Measurements from ENCODE around the gene GRIK4. TPM values are rescaled to one million over a fixed set of nuclear protein-coding genes. Genes with fewer than 3 reads are reported as not detected.

The GRIK4 gene
- total and polyA plus RNA-seq, 4 donors = 0.41 to 4.9 (median 1.7) TPM

GRCh38 chr11:120667281-120667680 lies 155.7 kb downstream of the GRIK4 start:
- no peak for TF ChIP-seq CTCF (IDR thresholded peaks at IDR 0.05; ENCODE audit: control extremely low read depth, extremely low read depth)
- no peak for ATAC-seq (ENCODE audit: insufficient read depth, low FRiP score)
- Histone ChIP-seq H3K27ac (ENCODE audit: low read depth in 1 of 2, low read length in 1 of 2) (no peak overlapping the region), H3K9ac (ENCODE audit: insufficient read depth in 1 of 2, low read length in 2 of 2) (no peak overlapping the region), H3K36me3 (ENCODE audit: control insufficient read depth in 4 of 4, insufficient read depth in 4 of 4, low read length in 4 of 4) (no peaks in the 10 kb centered on the region), H3K9me3 (ENCODE audit: control insufficient read depth in 4 of 4, insufficient read depth in 3 of 4, low read length in 3 of 4) (no peaks in the 10 kb centered on the region), H3K4me1 (ENCODE audit: control insufficient read depth in 5 of 5, insufficient read depth in 5 of 5, low read length in 5 of 5) (no peaks in the 10 kb centered on the region), H3K4me3 (no peak overlapping the region), H3K27me3 (ENCODE audit: control insufficient read depth in 3 of 3, insufficient read depth in 3 of 3, low read length in 2 of 3) (peaks cover 0 to 19% (median 0%) of the 10 kb centered on the region in 3 donors)
- WGBS, 2 donors = 52 to 55% methylated on average over 14 of the region's 14 CpGs
- DNase-seq = no peak

- no peak for TF ChIP-seq CTCF (IDR thresholded peaks at IDR 0.05; ENCODE audit: control extremely low read depth, extremely low read depth)
- no peak for DNase-seq
- no peaks in the 10 kb centered on the region for H3K36me3 ChIP-seq (ENCODE audit: control insufficient read depth in 4 of 4, insufficient read depth in 4 of 4, low read length in 4 of 4)
- H3K9ac ChIP-seq (ENCODE audit: insufficient read depth in 1 of 2, low read length in 2 of 2) = no peak overlapping the region
- H3K4me1 ChIP-seq (ENCODE audit: control insufficient read depth in 5 of 5, insufficient read depth in 5 of 5, low read length in 5 of 5) = no peaks in the 10 kb centered on the region
- no peaks in the 10 kb centered on the region for H3K9me3 ChIP-seq (ENCODE audit: control insufficient read depth in 4 of 4, insufficient read depth in 3 of 4, low read length in 3 of 4)
- H3K4me3 ChIP-seq = no peak overlapping the region
- WGBS, 2 donors = 91 to 100% methylated on average over 1 of the region's 1 CpG
- H3K27me3 ChIP-seq (ENCODE audit: control insufficient read depth in 3 of 3, insufficient read depth in 3 of 3, low read length in 2 of 3) = peaks cover 0 to 19% (median 0%) of the 10 kb centered on the region in 3 donors
- H3K27ac ChIP-seq (ENCODE audit: low read depth in 1 of 2, low read length in 1 of 2) = no peak overlapping the region
- ATAC-seq (ENCODE audit: insufficient read depth, low FRiP score) = no peak
Measured at GRCh38 chr11:120667934-120668333, 156.4 kb downstream of the GRIK4 start.

- Histone ChIP-seq H3K9ac (ENCODE audit: insufficient read depth in 1 of 2, low read length in 2 of 2) (no peak overlapping the region), H3K4me1 (ENCODE audit: control insufficient read depth in 5 of 5, insufficient read depth in 5 of 5, low read length in 5 of 5) (no peaks in the 10 kb centered on the region), H3K9me3 (ENCODE audit: control insufficient read depth in 4 of 4, insufficient read depth in 3 of 4, low read length in 3 of 4) (no peaks in the 10 kb centered on the region), H3K4me3 (no peak overlapping the region), H3K36me3 (ENCODE audit: control insufficient read depth in 4 of 4, insufficient read depth in 4 of 4, low read length in 4 of 4) (no peaks in the 10 kb centered on the region), H3K27ac (ENCODE audit: low read depth in 1 of 2, low read length in 1 of 2) (no peak overlapping the region), H3K27me3 (ENCODE audit: control insufficient read depth in 3 of 3, insufficient read depth in 3 of 3, low read length in 2 of 3) (peaks cover 0 to 18% (median 0%) of the 10 kb centered on the region in 3 donors)
- no peak for TF ChIP-seq CTCF (IDR thresholded peaks at IDR 0.05; ENCODE audit: control extremely low read depth, extremely low read depth)
- ATAC-seq (ENCODE audit: insufficient read depth, low FRiP score) = no peak
- no peak for DNase-seq
- 79 to 84% methylated on average over 4 of the region's 4 CpGs for WGBS, 2 donors
Measured at GRCh38 chr11:120668537-120668936, 157.0 kb downstream of the GRIK4 start.

- no peak overlapping the region for H3K27ac ChIP-seq (ENCODE audit: low read depth in 1 of 2, low read length in 1 of 2)
- no peak for ATAC-seq (ENCODE audit: insufficient read depth, low FRiP score)
- peak; percentile 26 to 40 (median 35) for DNase-seq
- peaks cover 0 to 13% (median 1%) of the 10 kb centered on the region in 5 donors for H3K4me1 ChIP-seq (ENCODE audit: control insufficient read depth in 5 of 5, insufficient read depth in 5 of 5, low read length in 5 of 5)
- no peak for TF ChIP-seq CTCF (IDR thresholded peaks at IDR 0.05; ENCODE audit: control extremely low read depth, extremely low read depth)
- no peaks in the 10 kb centered on the region for H3K9me3 ChIP-seq (ENCODE audit: control insufficient read depth in 4 of 4, insufficient read depth in 3 of 4, low read length in 3 of 4)
- H3K27me3 ChIP-seq (ENCODE audit: control insufficient read depth in 3 of 3, insufficient read depth in 3 of 3, low read length in 2 of 3) = no peaks in the 10 kb centered on the region
- no peaks in the 10 kb centered on the region for H3K36me3 ChIP-seq (ENCODE audit: control insufficient read depth in 4 of 4, insufficient read depth in 4 of 4, low read length in 4 of 4)
- no peak overlapping the region for H3K4me3 ChIP-seq
- WGBS, 2 donors = 59 to 81% methylated on average over 1 of the region's 1 CpG
- no peak overlapping the region for H3K9ac ChIP-seq (ENCODE audit: insufficient read depth in 1 of 2, low read length in 2 of 2)
Measured at GRCh38 chr11:120674542-120674941, 163.0 kb downstream of the GRIK4 start.

Data from lung (tissue), 12 donors.